NCI-H1694 (cell line): ENCODE data around the gene ARRB2.
"Not testable (repeated sequence)": the region's sequence is repeated elsewhere in the genome, so short reads cannot be mapped to it uniquely, and the experiment has no call there.

ENCODE experiments used
- DNase-seq: peaks from one replicate; lab custom pipeline; 2025; lab: John Stamatoyannopoulos, UW

The ARRB2 gene

GRCh38 chr17:4709794-4710692 is at the start of gene ARRB2:
Gene ARRB2 (plus strand): TSS chr17:4710632. CDS start chr17:4710722, 90 bp downstream.
- DNase-seq, result peak; percentile 98

GRCh38 chr17:4663711-4664110 is 46.7 kb upstream of the ARRB2 start:
- DNase-seq, result no peak

GRCh38 chr17:4664230-4664629 is 46.2 kb upstream of the ARRB2 start:
- no peak for DNase-seq

DNA sequence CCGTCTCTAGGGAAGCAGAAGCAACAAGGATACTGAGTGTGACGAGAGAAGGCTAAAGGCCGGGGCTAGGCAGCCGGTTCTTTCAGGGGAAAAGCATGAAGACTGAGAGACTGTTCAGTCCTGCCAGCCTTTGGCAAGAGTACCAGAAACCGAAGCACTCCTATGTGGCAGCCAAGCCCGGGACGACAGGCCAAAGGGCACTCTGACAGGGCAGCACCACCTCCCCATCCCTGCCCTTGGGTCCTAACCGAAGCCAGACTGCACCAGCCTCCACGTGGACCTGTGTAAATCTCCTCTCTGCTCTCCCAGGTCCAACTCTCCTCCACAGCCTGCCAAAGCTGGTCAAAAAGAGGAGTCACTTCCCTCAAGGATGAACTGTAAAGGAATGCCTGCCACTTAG is 45.4 kb upstream of the ARRB2 start:
- no peak for DNase-seq

- no peak for DNase-seq
Measured at GRCh38 chr17:4666296-4666695, 44.1 kb upstream of the ARRB2 start.

DNA sequence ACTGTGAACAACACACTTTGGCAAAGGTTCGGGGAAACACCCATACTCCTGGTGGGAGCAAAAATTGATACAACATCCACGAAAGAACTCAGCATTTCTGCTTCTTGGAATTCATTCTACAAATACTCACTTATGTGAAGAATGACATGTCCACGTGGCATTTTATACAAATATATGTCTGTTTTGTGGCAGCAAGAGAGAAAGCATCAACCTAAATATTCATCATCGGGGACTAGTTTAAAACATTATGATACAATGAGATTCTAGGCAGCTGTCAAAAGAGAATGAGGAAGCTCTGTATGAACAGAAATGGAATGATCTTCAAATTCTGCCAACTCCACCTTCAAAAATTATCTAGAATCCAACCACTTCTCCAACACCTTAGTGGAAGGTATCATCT is 43.3 kb upstream of the ARRB2 start:
- no peak for DNase-seq

DNA sequence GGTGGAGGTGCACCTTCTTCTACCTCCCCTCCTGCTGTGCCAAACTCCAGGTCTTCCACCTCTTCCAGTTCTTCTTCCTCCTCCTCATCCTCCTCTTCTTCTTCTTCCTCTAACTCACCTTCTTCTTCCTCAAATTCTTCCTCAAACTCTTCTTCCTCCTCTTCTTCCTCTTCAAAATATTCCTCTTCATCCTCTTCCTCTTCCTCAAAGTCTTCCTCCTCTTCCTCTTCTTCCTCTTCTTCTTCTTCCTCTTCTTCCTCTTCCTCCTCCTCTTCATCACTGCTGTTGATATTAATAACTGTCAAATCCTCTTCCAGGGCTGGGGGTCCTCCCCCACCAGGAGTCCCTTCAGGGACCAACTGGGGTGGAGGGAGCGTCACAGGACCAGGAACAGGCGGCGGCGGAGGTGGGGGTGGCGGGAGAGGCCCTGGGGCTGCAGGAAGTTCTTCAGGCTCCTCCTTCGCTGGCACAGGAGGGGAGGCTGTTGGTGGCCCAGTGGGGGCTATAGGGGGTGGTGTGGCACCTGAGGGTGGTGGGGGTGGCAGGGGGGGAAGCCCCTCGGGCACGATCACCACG is 38.3 kb upstream of the ARRB2 start:
- no peak for DNase-seq

DNA sequence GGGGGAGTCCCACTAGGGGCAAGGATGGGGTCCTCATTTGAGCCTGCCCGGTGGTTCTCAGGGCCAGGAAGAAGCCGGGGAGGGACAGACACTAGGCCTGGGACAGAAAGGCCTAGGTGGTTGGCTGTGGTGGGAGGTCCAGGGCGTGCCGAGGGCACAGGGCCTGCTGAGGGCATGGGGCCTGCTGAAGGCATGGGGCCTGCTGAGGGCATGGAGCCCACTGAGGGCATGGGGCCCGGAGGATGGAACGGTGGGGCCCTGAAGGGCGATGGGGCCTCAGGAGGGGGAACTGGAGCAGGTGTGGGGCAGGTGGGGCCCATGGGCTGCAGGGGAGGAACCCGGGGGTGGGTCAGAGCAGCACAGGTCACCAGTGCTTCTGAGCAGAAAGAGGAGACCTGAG is 37.7 kb upstream of the ARRB2 start:
- DNase-seq, result no peak

DNA sequence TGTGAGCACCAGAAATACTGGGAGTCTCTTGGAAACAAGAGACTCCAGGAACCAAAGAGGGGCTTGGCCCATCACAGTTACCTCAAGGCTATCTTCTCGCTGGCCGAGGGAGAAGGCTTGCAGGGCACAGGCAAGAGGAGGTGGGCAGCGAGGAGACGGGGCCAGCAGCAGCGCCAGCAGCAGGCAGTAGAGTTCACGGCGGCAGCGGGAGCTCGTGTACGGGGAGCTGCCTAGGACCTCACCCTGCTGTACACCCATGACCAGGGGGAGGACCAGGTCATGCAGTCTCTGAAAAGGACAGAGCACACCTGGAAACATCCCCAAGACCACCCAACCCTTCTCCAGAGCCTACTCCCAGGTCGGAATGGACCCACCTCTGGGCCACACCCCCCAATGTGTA is 37.3 kb upstream of the ARRB2 start:
- DNase-seq, result no peak

GRCh38 chr17:4673986-4674684 is 36.3 kb upstream of the ARRB2 start:
- no peak for DNase-seq

DNA sequence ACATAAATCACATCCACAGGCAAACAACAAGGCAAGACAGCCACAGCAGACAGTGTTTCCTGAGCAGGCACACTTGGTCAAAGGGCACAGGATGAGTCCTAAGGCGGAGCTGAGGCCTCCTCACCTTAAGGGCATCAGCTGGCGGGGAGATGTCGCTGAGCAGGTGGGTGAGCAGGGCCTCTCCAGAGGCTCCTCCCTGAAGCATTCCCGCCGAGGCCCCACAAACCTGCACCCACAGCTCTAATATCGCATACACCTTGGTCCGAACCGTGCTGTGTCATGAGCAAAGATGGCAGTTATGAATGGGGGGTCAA is 35.8 kb upstream of the ARRB2 start:
- no peak for DNase-seq

GRCh38 chr17:4675791-4676190 is 34.6 kb upstream of the ARRB2 start:
- DNase-seq, result no peak

DNA sequence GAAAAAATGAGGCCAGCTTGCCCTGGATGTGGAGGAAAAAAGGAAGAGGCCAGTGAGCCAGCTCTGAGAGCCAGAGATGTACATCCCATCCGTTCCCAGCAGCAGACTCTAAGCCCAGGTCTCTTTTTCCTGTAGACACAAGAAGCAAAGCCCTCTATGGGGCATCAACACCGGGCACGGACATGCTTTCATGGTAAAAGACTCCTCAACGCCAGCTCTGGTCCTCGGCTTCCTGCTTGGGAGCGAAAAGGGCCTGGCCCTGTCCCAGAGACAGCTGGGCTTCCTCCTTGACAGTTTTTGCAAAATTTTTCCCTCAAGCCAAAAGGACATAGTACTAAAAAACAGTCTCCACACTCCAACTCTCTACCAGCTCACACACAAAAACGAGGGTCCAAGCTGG is 33.6 kb upstream of the ARRB2 start:
- no peak for DNase-seq

DNA sequence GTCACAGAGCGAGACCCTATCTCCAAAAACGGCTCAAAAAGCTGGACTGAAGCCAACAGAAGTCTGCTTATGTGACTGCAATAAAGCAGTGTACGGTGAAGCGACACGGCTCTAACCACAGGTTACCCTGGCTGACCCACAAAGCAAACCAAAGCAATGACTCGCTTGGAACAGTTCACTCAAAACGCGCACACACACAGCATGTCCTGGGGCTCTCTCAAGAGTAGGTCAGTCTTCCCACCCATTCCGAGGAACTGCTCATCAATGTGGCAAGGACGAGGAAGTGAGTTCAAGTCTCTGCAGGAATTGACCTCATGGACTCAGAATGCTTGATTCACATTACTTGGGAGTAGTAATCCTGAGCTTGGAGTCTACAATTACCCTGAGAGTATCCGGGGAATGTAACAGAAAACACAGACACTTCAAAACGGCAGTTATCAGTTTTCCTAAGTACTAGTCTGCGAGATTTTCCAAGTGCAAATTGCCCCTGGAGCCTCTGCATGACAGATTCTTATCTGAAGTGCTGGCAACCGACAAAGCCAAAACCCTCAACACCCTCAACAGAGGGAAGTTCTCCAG is 31.9 kb upstream of the ARRB2 start:
- DNase-seq, result no peak

GRCh38 chr17:4679658-4680057 is 30.8 kb upstream of the ARRB2 start:
- DNase-seq, result no peak

- not testable (repeated sequence) for DNase-seq
Measured at GRCh38 chr17:4683739-4684138, 26.7 kb upstream of the ARRB2 start.

DNA sequence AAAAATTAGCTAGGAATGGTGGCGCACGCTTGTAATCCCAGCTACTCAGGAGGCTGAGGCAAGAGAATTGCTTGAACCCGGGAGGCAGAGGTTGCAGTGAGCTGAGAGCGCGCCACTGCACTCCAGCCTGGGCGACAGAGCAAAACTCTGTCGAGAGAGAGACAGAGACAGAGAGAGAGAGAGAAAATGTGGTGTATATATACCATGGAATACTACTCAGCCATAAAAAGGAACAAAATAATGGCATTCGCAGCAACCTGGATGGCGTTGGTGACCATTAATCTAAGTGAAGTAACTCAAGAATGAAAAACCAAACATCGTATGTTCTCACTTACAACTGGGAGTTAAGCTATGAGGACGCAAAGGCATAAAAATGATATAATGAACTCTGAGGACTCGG is 20.6 kb upstream of the ARRB2 start:
- not testable (repeated sequence) for DNase-seq

GRCh38 chr17:4690745-4691144 is 19.7 kb upstream of the ARRB2 start:
- no peak for DNase-seq

DNA sequence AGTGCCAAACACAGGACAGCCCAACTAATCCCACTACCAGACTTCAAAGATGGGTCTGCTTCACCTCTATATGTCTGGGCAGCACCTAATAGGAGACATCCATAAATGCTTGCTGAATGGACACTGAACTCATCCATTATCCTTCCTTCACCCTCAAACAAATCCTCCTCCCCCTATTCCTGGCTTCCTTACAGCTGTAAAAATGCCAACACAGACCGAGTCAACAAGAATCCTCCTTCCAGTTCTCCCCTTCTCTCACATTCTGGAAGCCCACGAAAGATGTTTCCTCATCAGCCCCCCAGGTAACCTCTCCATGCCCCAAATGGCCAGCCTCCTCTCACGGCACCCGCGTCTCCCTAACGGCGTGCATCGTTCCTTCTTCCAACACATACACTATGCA is 18.7 kb upstream of the ARRB2 start:
- DNase-seq, result no peak

GRCh38 chr17:4693416-4693815 is 17.0 kb upstream of the ARRB2 start:
- no peak for DNase-seq

DNA sequence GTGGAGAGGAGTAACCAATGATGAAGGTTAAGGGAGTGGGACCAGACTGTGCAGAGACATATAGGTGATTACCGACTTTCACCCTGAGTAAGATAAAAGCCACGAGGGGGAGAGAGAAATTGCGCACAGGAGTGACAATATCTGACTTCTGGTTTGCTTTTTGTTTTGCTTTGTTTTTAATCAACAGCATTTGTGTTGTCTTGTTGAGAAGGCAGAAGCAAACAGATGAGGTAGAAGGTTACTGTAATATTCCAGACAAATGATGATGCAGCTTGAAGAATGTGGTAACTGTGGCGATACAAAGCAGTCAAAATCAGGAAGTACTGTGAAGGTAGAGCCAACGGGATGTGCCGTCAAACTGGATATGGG is 14.0 kb upstream of the ARRB2 start:
- DNase-seq, result no peak

- not testable (repeated sequence) for DNase-seq
Measured at GRCh38 chr17:4699401-4700056, 10.9 kb upstream of the ARRB2 start.
